Measurements from ENCODE around the gene NINJ2.

GRCh38 chr12:588024-588322 is 75.3 kb downstream of the NINJ2 start:
- TF ChIP-seq, protein P1, sequence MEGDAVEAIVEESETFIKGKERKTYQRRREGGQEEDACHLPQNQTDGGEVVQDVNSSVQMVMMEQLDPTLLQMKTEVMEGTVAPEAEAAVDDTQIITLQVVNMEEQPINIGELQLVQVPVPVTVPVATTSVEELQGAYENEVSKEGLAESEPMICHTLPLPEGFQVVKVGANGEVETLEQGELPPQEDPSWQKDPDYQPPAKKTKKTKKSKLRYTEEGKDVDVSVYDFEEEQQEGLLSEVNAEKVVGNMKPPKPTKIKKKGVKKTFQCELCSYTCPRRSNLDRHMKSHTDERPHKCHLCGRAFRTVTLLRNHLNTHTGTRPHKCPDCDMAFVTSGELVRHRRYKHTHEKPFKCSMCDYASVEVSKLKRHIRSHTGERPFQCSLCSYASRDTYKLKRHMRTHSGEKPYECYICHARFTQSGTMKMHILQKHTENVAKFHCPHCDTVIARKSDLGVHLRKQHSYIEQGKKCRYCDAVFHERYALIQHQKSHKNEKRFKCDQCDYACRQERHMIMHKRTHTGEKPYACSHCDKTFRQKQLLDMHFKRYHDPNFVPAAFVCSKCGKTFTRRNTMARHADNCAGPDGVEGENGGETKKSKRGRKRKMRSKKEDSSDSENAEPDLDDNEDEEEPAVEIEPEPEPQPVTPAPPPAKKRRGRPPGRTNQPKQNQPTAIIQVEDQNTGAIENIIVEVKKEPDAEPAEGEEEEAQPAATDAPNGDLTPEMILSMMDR (conservative IDR thresholded peaks at IDR 0.05) = no peak
- no peak for TF ChIP-seq ZFX (IDR thresholded peaks at IDR 0.05)
